ENCODE measurements around the gene PRCC.

PRCC gene

GRCh38 chr1:156803086-156803851, 35.9 kb downstream of the PRCC start:
- no peak for DNase-seq (ENCODE audit: low read depth)

GRCh38 chr1:156804026-156804425, 36.7 kb downstream of the PRCC start:
- TF ChIP-seq CTCF (IDR thresholded peaks at IDR 0.05; ENCODE audit: low read depth, low read length, missing control alignments), result no peak
- no peak for DNase-seq (ENCODE audit: low read depth)
- in situ Hi-C loops (cut with HindIII; ENCODE audit: low sequenced_read_pairs), result no loop called here
- H3K4me3 ChIP-seq (ENCODE audit: low read depth, low read length), result no peak overlapping the region

More at GRCh38 chr1:156803086-156803851, 35.9 kb downstream of the PRCC start:
- in situ Hi-C loops (cut with HindIII; ENCODE audit: low sequenced_read_pairs), result no loop called here
- H3K4me3 ChIP-seq (ENCODE audit: low read depth, low read length), result no peak overlapping the region
- TF ChIP-seq CTCF (IDR thresholded peaks at IDR 0.05; ENCODE audit: low read depth, low read length, missing control alignments), result no peak

- no peak overlapping the region for H3K4me3 ChIP-seq (ENCODE audit: low read depth, low read length)
- TF ChIP-seq CTCF (IDR thresholded peaks at IDR 0.05; ENCODE audit: low read depth, low read length, missing control alignments), result no peak
- in situ Hi-C loops (cut with HindIII; ENCODE audit: low sequenced_read_pairs), result no loop called here
- DNase-seq (ENCODE audit: low read depth), result peak; percentile 42
Observed at GRCh38 chr1:156804572-156805243, 37.4 kb downstream of the PRCC start.

GRCh38 chr1:156805766-156806511, 38.6 kb downstream of the PRCC start:
- in situ Hi-C loops (cut with HindIII; ENCODE audit: low sequenced_read_pairs), result no loop called here
- TF ChIP-seq CTCF (IDR thresholded peaks at IDR 0.05; ENCODE audit: low read depth, low read length, missing control alignments), result no peak
- DNase-seq (ENCODE audit: low read depth), result peak; percentile 81

GRCh38 chr1:156806512-156807440, 39.4 kb downstream of the PRCC start:
- no peak for DNase-seq (ENCODE audit: low read depth)
- no peak overlapping the region for H3K4me3 ChIP-seq (ENCODE audit: low read depth, low read length)
- TF ChIP-seq CTCF (IDR thresholded peaks at IDR 0.05; ENCODE audit: low read depth, low read length, missing control alignments), result no peak
- in situ Hi-C loops (cut with HindIII; ENCODE audit: low sequenced_read_pairs), result no loop called here

More at GRCh38 chr1:156805766-156806511, 38.6 kb downstream of the PRCC start:
- H3K4me3 ChIP-seq (ENCODE audit: low read depth, low read length), result no peak overlapping the region
